Common myeloid progenitor, CD34-positive (primary cell): ENCODE results near the gene PSD2.

ENCODE experiments used
- CTCF ChIA-PET: fragments of 350-600 bp; sonication (Branson Sonifier 250); formaldehyde crosslinking; loops from one replicate; lab custom pipeline; 2021; ENCODE audit warnings: antibody characterized with exemption; lab: Charles Lee
- POLR2A ChIA-PET: fragments of 350-600 bp; sonication (Branson Sonifier 250); formaldehyde crosslinking; loops from one replicate; lab custom pipeline; 2021; ENCODE audit warnings: antibody characterized with exemption; lab: Charles Lee
- DNase-seq, 3 donors: peaks; one replicate each; pipeline versions ENCODE4 v3.0.0 to v3.0.0-alpha.2; 2013
- H3K27ac ChIP-seq, 2 experiments: 1 replicate in 1 of 2; 2 replicates in 1 of 2; pipeline ENCODE4 v1.7.0; 2013; ENCODE audit warnings: inconsistent platforms in 2 of 2, low read length in 2 of 2, mild to moderate bottlenecking in 2 of 2, low read depth in 1 of 2, moderate library complexity in 1 of 2; ENCODE audit not compliant: severe bottlenecking in 2 of 2, insufficient read depth in 1 of 2, poor library complexity in 1 of 2
- H3K27me3 ChIP-seq, 5 experiments: replicated peaks in 2 of 5; 1 replicate in 3 of 5; 2 replicates in 2 of 5; pipeline versions ENCODE4 v1.6.1 to v1.7.0; 2013; ENCODE audit warnings: low read length in 4 of 5, mild to moderate bottlenecking in 2 of 5, moderate library complexity in 2 of 5, inconsistent platforms in 1 of 5; ENCODE audit not compliant: insufficient read depth in 5 of 5, control insufficient read depth in 4 of 5
- H3K36me3 ChIP-seq, 4 experiments: 1 replicate in 2 of 4; 2 replicates in 2 of 4; pipeline versions ENCODE4 v1.6.1 to v1.7.0; 2013; ENCODE audit warnings: low read length in 3 of 4, control low read depth in 1 of 4, mild to moderate bottlenecking in 1 of 4; ENCODE audit not compliant: control insufficient read depth in 4 of 4, insufficient read depth in 4 of 4
- H3K4me1 ChIP-seq, 4 experiments: 1 replicate in 3 of 4; 2 replicates in 1 of 4; pipeline versions ENCODE4 v1.6.1 to v1.7.1; 2013; ENCODE audit warnings: low read length in 3 of 4, mild to moderate bottlenecking in 3 of 4, control low read depth in 1 of 4, inconsistent platforms in 1 of 4, moderate library complexity in 1 of 4; ENCODE audit not compliant: control insufficient read depth in 4 of 4, insufficient read depth in 4 of 4; ENCODE audit errors: control extremely low read depth in 1 of 4
- H3K4me3 ChIP-seq, 7 experiments: 1 replicate in 4 of 7; 2 replicates in 3 of 7; pipeline versions ENCODE4 v1.5.1 to v1.7.0; 2013; ENCODE audit warnings: mild to moderate bottlenecking in 7 of 7, low read length in 6 of 7, moderate library complexity in 6 of 7, inconsistent platforms in 2 of 7, low read depth in 2 of 7, control low read depth in 1 of 7; ENCODE audit not compliant: insufficient read depth in 4 of 7, control insufficient read depth in 1 of 7; ENCODE audit errors: extremely low read depth in 1 of 7
- H3K9me3 ChIP-seq, 5 experiments: 1 replicate in 4 of 5; 2 replicates in 1 of 5; pipeline versions ENCODE4 v1.6.1 to v1.7.1; 2013; ENCODE audit warnings: low read length in 4 of 5, mild to moderate bottlenecking in 2 of 5, inconsistent platforms in 1 of 5, low read depth in 1 of 5, moderate library complexity in 1 of 5; ENCODE audit not compliant: control insufficient read depth in 4 of 5, insufficient read depth in 2 of 5; ENCODE audit errors: control extremely low read depth in 1 of 5
- WGBS: methylation state at CpG from one replicate; pipeline ENCODE4 v1.1.5; 2013; ENCODE audit not compliant: insufficient coverage; 5-methylcytosine and 5-hydroxymethylcytosine counted together

PSD2 gene

DNA sequence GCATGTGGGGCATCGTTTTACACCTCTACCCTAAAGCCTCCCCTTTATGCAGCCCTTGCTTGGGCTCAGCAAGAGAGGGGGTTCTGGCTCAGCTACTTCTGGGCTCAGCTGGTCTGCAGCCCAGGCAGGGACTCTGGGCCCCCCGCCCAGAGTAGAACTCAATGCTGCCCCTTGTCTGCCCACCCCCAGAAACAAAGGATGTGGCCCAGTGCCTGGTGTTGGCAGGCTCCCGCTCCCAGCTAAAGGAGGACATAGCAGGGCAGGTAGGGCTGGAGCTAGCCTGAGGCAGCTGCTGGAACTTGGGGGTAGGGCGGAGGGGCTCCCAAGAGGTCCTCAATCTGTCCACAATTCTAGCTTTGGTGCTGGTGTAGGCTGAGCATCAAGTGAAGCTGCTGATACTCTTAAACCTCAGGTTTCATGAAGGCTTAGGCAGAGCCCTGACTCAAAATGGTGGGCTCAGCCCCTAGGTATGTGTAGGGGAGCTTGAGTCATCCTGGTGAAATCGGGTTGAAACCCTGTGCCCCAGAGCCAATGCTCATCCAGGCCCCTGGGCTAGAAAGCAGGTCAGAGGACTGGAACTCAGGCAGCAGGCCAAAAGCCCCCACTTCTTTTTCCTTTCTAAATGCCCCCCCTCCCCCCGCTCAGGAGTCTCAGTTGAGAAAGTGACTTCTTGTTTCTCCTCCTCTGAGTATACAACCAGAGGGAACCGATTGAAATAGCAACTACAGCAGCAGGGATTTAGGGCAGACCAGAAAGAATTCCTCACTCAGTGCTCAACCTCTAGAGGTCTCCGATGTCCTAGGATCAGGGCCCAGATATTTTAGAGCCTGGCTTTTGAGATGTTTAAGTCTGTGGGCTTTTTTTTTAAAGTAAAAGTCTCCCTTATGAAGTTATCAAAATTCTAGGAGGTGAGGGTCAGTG, 11.4 kb downstream of the PSD2 start:
- no peaks in the 10 kb centered on the region for H3K9me3 ChIP-seq

GRCh38 chr5:139807647-139808030, 12.0 kb downstream of the PSD2 start:
- Histone ChIP-seq H3K27me3 (peaks cover 0 to 18% (median 3%) of the 10 kb centered on the region in 5 experiments), H3K4me3 (no peak overlapping the region), H3K9me3 (no peaks in the 10 kb centered on the region), H3K36me3 (no peaks in the 10 kb centered on the region), H3K4me1 (no peaks in the 10 kb centered on the region), H3K27ac (no peak overlapping the region)
- no peak for DNase-seq
- 100% methylated on average over 1 of the region's 6 CpGs for WGBS
- ChIA-PET CTCF (interaction anchor here (1.0 to 3.4 kb wide), 5 partner anchors 10 to 21 kb away, joined by 3 to 9 read pairs (median 3); no protein-coding TSS in a partner anchor), POLR2A (no interaction called here)

More for the DNA sequence above, 11.4 kb downstream of the PSD2 start:
- H3K27me3 ChIP-seq: peaks cover 0 to 25% (median 6%) of the 10 kb centered on the region in 5 experiments
- H3K27ac ChIP-seq: no peak overlapping the region
- 65% methylated on average over 7 of the region's 8 CpGs for WGBS
- ChIA-PET POLR2A (no interaction called here), CTCF (interaction anchor here (1.0 to 3.4 kb wide), 6 partner anchors 9 to 55 kb away, joined by 3 to 13 read pairs (median 6); no protein-coding TSS in a partner anchor)
- H3K4me3 ChIP-seq: no peak overlapping the region
- no peaks in the 10 kb centered on the region for H3K4me1 ChIP-seq
- no peaks in the 10 kb centered on the region for H3K36me3 ChIP-seq
- DNase-seq: no peak

DNA sequence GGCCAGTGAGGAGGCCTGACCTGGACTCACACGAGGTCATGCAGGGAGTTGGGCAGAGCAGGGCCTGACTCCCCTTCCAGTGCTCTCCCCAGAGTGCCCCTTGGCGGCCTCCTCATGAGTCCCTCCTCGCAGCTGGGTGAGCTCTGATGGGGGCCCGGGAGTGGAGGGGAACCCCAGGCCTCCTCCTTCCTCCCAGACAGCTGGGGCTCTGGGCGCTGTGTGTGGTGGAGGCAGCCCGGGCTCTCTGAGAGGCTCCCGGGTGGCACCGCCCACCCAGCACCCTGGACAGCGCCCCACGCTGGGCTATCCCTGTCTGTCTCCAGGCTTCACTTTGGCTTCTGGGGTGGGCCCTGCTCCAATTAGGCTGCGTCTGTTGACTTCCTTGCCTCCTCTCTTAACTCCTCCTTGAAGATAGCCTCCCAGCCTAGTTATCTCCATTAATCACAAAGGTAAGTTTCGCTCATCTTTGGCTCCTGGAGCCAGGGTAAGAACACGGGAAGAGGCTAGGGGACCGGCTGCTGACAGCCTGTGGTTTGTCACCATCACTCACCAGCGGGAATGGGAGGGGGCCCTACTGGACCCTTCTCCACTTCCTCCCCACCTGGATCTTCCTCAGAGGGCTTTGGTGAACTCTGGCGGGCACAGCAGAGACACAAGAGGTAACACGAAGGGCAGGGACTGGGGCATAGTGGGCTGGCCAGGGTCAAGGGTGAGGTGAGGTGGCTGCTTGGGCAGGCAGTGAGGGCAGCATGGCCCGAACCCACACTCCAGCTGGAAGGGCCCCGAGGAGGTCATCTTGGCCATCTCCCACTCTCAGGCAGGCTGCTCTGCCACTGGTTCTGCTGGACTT, 13.1 kb downstream of the PSD2 start:
- Histone ChIP-seq H3K4me1 (no peaks in the 10 kb centered on the region), H3K27me3 (peaks cover 0 to 10% (median 3%) of the 10 kb centered on the region in 5 experiments), H3K4me3 (no peak overlapping the region), H3K36me3 (no peaks in the 10 kb centered on the region), H3K27ac (no peak overlapping the region), H3K9me3 (no peaks in the 10 kb centered on the region)
- CTCF ChIA-PET: interaction anchor here (1.0 to 3.4 kb wide), 4 partner anchors 11 to 35 kb away, joined by 3 to 9 read pairs (median 3); no protein-coding TSS in a partner anchor
- WGBS: 60% methylated on average over 12 of the region's 19 CpGs
- DNase-seq: peak in 2 of 3 donors; percentile 60 to 61
- POLR2A ChIA-PET: no interaction called here

- ChIA-PET CTCF (interaction anchor here (1.0 kb wide), 1 partner anchor 34 kb away, joined by 3 read pairs; no protein-coding TSS in a partner anchor), POLR2A (no interaction called here)
- H3K4me1 ChIP-seq: no peaks in the 10 kb centered on the region
- no peak overlapping the region for H3K27ac ChIP-seq
- no peak for DNase-seq
- H3K4me3 ChIP-seq: no peak overlapping the region
- no peaks in the 10 kb centered on the region for H3K9me3 ChIP-seq
- WGBS: 96% methylated on average over 9 of the region's 11 CpGs
- no peaks in the 10 kb centered on the region for H3K36me3 ChIP-seq
- peaks cover 0 to 10% (median 2%) of the 10 kb centered on the region in 5 experiments for H3K27me3 ChIP-seq
Observed at GRCh38 chr5:139809331-139809810, 13.8 kb downstream of the PSD2 start.

GRCh38 chr5:139810341-139811273, 15.0 kb downstream of the PSD2 start:
- ChIA-PET POLR2A (no interaction called here), CTCF (interaction anchor here (1.3 to 1.7 kb wide), 2 partner anchors 8 to 13 kb away, joined by 4 to 5 read pairs; no protein-coding TSS in a partner anchor)
- no peak for DNase-seq
- Histone ChIP-seq H3K27ac (no peak overlapping the region), H3K9me3 (no peaks in the 10 kb centered on the region), H3K36me3 (no peaks in the 10 kb centered on the region), H3K27me3 (peaks cover 0 to 10% (median 3%) of the 10 kb centered on the region in 5 experiments), H3K4me1 (no peaks in the 10 kb centered on the region), H3K4me3 (no peak overlapping the region)
- 93% methylated on average over 8 of the region's 8 CpGs for WGBS

GRCh38 chr5:139811274-139811607, 15.6 kb downstream of the PSD2 start:
- Histone ChIP-seq H3K36me3 (no peaks in the 10 kb centered on the region), H3K27ac (no peak overlapping the region), H3K4me1 (no peaks in the 10 kb centered on the region), H3K4me3 (no peak overlapping the region), H3K9me3 (no peaks in the 10 kb centered on the region), H3K27me3 (peaks cover 0 to 10% (median 3%) of the 10 kb centered on the region in 5 experiments)
- no peak for DNase-seq
- ChIA-PET POLR2A (no interaction called here), CTCF (interaction anchor here (1.3 to 1.7 kb wide), 2 partner anchors 9 to 14 kb away, joined by 4 to 5 read pairs; no protein-coding TSS in a partner anchor)
- 20% methylated on average over 1 of the region's 2 CpGs for WGBS
